Skeletal muscle satellite cell (primary cell): Measurements from ENCODE around the gene CD82.

ENCODE experiments used
- H3K27me3 ChIP-seq: 2 replicates; pipeline ENCODE4 v1.7.0; 2013; ENCODE audit warnings: low read length; ENCODE audit not compliant: control insufficient read depth, insufficient read depth
- H3K36me3 ChIP-seq: 2 replicates; pipeline ENCODE4 v1.7.0; 2013; ENCODE audit warnings: mild to moderate bottlenecking, control low read depth, low read length; ENCODE audit not compliant: insufficient read depth
- H3K4me1 ChIP-seq: 2 replicates; pipeline ENCODE4 v1.7.0; 2013; ENCODE audit warnings: low read length; ENCODE audit not compliant: control insufficient read depth, insufficient read depth
- H3K4me2 ChIP-seq: 2 replicates; pipeline ENCODE4 v1.7.0; 2013; ENCODE audit warnings: mild to moderate bottlenecking, low read length
- H3K4me3 ChIP-seq: 2 replicates; pipeline ENCODE4 v1.7.0; 2013; ENCODE audit warnings: low read length
- H3K9ac ChIP-seq: 2 replicates; pipeline ENCODE4 v1.7.0; 2013; ENCODE audit warnings: mild to moderate bottlenecking, low read depth, low read length, moderate library complexity
- H3K9me3 ChIP-seq: replicated peaks from 2 replicates; pipeline ENCODE4 v1.7.0; 2013; ENCODE audit warnings: mild to moderate bottlenecking, control low read depth, low read length

The CD82 gene

DNA sequence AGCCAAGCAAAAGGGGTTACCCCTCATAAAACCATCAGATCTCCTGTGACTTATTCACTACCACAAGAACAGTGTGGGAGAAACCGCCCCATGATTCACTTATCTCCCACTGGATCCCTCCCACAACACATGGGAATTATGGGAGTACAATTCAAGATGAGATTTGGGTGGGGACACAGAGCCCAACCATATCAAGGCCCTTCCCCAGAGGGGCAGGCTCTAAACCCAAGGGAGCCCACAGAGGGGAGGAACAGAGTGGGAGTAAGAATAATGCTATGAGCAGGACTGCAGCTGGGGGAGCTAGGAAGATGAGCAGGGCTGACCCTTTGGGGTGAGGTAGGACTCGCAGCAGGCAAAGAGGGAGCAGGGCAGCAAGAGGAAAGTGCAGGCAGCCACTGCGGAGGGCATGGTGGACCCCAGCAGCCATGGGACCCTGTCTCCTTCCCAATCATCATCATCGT, 59.3 kb downstream of the CD82 start:
- Histone ChIP-seq H3K36me3 (no peaks in the 10 kb centered on the region), H3K4me2 (no peak overlapping the region), H3K9ac (no peak overlapping the region), H3K4me3 (no peak overlapping the region), H3K4me1 (peaks cover 25% of the 10 kb centered on the region), H3K27me3 (peaks cover 24% of the 10 kb centered on the region), H3K9me3 (no peaks in the 10 kb centered on the region)

DNA sequence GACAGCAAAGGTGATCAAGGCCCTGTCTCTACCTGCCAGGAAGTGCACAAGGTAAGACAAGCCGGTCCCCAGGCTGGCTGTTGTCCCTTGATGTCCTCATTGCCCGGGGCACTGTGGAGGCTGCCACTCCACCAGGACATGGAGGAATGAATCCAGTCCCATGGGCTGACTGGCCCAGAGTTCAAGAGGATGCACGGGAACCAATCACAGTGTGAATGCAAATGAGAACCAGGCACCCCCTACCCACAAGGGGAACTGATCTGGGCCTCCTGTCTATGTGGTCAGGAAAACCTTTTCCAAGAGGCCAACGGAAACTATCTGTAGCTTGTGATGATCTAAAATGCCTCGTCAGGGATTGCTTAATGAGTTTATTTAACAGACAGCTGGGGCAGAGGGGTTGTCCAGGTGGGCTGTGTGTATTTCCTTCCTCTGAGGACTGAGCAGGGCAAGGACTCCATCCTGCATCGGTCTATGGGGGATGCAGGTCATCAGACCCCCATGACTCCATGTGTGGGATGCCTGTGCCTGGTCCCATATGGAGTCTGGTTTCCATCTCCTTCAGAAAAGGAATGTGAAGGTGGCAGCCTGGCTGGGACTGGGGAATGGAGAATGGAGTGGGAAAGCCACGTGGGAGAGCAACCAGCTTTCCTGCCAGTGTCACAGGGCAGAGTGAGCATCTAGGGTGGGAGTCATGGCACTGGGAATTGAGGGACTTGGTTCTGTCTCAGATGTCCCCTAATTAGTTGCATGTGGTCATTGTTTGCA, 60.5 kb downstream of the CD82 start:
- H3K27me3 ChIP-seq = peaks cover 25% of the 10 kb centered on the region
- H3K4me1 ChIP-seq = peaks cover 25% of the 10 kb centered on the region
- H3K4me2 ChIP-seq = no peak overlapping the region

DNA sequence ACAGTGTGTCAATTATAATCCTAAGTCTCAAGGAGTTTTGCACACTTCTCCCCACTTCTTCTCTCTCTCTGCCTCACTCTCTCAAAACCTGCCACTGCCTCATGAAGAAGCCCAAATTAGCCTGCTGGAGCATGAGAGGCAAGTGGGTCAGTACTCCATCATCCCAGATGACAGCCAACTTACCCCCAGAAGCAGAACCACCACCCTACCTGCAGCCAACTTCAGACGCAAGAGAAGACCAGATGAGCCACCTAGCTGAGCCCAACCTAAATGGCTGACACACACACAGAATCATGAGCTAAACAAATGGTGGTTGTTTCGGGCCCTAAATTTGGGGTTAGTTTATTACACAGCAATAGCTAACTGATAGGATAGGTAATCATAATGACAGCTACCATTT, 61.2 kb downstream of the CD82 start:
- H3K36me3 ChIP-seq = no peaks in the 10 kb centered on the region
- H3K27me3 ChIP-seq = peaks cover 23% of the 10 kb centered on the region
- H3K4me1 ChIP-seq = peaks cover 25% of the 10 kb centered on the region
- H3K9ac ChIP-seq = no peak overlapping the region
- no peaks in the 10 kb centered on the region for H3K9me3 ChIP-seq
- H3K4me2 ChIP-seq = no peak overlapping the region
- H3K4me3 ChIP-seq = no peak overlapping the region

More for the DNA sequence above, 60.5 kb downstream of the CD82 start:
- no peak overlapping the region for H3K9ac ChIP-seq
- H3K9me3 ChIP-seq = no peaks in the 10 kb centered on the region
- no peaks in the 10 kb centered on the region for H3K36me3 ChIP-seq
- H3K4me3 ChIP-seq = no peak overlapping the region

DNA sequence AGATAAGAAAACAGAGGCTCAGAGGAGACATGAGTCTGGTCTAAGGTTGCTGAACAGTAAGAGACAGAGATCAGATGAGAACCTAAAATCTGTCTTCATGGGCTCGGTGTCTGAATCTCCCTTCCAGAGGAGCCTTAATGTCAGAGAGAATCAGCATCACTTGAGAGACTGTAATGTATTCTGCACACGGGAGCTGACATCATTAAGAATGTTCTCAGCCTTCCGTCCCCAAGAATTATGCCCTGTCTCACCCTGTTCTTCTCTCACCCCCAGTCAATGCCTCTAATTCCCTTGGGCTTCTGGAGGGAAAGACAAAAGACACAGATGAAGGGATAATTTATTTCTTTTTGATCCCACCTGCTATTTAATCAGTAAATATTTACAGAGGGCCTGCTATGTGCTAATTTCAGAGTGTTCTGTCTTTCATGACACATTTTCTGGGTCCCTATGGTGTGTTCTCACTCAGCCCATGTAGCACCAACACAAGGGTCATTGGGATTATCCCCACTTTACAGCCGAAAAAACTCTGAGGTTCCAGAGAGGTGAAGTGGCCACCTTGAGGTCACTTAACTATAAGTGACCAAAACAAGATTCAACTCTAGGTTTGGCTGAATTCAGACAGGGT, 61.8 kb downstream of the CD82 start:
- no peaks in the 10 kb centered on the region for H3K36me3 ChIP-seq
- no peaks in the 10 kb centered on the region for H3K9me3 ChIP-seq
- H3K4me3 ChIP-seq = no peak overlapping the region
- H3K9ac ChIP-seq = no peak overlapping the region
- H3K4me1 ChIP-seq = peaks cover 25% of the 10 kb centered on the region
- peak overlapping the region; percentile 21 for H3K4me2 ChIP-seq
- peaks cover 24% of the 10 kb centered on the region for H3K27me3 ChIP-seq

DNA sequence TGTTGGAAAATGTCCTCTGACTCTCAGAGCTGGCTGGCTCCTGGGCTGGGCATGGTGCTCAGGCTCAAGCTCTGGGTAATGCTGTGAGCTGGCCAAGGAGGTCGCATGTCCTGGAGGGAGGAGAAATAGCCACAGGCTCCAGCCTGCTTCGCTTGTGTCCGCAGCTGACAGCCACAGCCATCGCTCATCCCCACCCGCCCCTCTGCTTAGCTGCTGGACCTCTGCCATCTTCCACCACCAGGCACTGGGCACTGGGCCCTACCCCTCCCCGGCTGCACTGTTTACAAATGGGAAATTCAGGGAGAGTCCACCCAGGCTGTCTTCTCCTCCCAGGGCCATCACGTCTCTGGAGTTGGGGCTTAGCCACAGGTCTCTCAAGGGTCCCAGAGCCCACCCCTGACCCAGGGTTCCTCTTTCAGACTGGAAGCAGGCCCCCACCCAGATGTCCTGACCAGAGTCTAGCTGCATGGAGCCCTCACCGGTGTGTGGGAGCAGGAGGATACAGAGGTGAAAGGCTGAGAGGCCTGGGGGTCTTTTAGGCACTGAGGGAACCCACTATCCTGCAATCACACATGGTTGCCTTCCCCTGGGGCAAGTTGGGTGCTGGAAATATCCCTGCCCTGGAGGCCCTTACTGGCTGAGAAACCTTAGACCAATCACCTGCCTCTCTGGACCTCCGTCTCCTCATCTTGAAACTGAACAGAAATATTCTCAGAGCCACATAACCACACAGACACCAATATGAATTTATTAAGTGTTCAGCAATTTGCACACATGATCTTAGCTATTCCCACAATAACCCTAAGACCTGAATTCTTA, 62.7 kb downstream of the CD82 start:
- Histone ChIP-seq H3K27me3 (peaks cover 30% of the 10 kb centered on the region), H3K4me3 (no peak overlapping the region), H3K4me1 (peaks cover 25% of the 10 kb centered on the region), H3K4me2 (peak overlapping the region; percentile 21), H3K36me3 (no peaks in the 10 kb centered on the region), H3K9ac (no peak overlapping the region), H3K9me3 (no peaks in the 10 kb centered on the region)

DNA sequence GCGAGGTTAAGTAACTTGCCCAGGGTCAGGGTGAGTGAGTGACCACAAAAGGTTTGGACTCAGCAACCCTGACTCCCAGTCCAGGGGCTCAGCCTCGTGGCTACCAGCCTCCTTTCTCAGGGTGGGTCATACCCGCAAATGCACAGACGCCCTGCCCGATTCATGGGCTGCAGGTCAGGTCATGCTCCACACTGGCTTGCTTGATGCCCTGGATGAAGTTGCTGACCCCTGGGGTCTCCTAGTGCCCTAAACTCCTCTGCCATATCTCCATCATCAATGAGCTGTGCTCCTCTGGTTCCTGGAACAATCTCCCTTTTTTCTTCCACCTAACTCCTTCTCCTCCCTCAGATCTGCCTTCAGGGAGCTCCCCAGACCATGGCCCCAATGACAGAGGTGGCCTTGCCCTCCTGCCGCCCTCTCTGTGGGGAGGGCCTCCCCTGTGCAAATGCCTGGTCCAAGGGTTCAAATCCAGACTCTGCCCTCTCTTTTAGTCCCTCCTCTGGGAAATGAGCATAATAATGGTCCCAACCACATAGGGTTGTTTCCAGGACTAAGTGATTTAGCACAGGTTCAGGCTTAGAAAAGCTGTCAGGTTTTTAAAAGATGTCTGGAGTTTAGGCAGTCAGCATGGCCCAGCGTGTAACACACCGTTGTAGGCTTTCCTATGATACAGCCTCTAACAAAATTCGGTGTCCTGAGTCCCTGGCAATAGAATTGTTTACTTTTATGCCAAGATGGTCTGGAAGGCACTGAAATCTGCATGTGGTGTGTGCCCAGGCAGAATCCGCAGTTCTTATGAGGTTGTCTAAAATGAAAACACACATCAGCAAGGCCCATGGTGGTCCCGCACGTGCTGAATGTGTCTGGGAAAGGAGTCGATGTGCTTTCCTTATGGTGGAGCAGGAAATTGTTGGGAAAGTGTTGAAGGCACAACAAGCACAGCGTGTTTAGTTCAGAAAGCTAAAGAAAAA, 63.6 kb downstream of the CD82 start:
- Histone ChIP-seq H3K9ac (no peak overlapping the region), H3K36me3 (no peaks in the 10 kb centered on the region), H3K9me3 (no peaks in the 10 kb centered on the region), H3K27me3 (peaks cover 34% of the 10 kb centered on the region), H3K4me2 (no peak overlapping the region), H3K4me3 (no peak overlapping the region), H3K4me1 (peaks cover 18% of the 10 kb centered on the region)

DNA sequence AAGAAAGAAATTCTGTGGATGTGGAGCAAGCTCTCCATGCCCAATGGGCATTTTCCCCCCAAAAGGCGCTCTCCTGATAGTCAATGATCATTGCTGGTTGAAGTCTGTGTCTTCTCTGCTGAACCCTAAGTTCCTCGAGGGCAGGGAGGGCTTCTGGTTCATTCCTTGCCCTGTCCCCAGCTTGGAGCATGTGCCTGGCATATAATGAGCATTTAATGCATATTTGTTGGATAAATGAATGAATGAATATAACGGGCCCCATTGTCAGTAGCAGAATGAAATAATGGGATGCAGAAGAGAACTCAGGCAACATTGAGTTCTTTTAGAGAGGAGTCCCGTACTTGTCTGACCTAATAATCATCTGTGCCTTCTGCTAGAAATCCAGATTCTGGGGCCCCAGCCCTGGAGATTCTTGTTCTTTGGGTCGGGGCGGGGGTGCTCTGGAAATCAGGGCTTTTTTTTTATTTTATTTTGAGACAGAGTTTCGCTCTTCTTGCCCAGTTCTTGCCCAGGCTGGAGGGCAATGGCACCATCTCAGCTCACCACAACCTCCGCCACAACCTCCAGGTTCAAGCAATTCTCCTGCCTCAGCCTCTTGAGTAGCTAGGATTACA, 64.4 kb downstream of the CD82 start:
- Histone ChIP-seq H3K9ac (no peak overlapping the region), H3K27me3 (peaks cover 36% of the 10 kb centered on the region), H3K4me3 (no peak overlapping the region), H3K4me2 (no peak overlapping the region), H3K36me3 (no peaks in the 10 kb centered on the region), H3K4me1 (peaks cover 20% of the 10 kb centered on the region), H3K9me3 (no peaks in the 10 kb centered on the region)

DNA sequence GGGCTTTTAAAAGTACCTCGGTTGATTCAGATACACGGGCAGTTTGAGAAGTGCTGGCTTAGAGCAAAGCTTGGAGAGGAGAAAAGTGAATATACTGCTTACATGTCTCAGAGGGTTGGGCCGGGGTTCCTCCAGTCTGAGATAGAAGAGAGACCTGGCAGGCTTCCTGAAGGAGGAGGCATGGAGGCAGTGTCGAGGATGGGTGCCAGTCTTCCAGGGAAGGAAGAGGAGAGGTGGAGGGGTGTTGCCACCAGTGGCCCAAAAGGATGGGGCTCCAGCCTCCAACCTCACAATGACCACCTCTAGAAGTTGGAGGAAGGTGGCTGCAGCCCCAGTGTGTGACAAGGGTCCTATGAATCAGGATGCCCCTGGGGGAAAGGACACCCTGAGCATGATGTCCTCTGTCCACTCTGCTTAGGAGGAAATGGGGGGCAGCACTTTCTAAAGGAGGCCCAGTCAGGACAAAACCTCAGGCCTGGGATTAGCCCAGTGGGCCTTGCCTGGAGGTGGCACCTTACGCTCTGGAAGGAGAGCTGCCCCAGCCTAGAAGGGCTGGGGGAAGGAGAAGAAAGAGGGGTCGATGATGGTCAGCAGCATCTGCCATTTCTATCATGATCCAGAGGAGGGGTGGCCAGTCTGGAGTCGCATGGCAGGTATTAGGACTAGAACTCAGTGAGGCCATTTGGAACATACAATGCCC, 65.2 kb downstream of the CD82 start:
- Histone ChIP-seq H3K4me3 (no peak overlapping the region), H3K4me2 (no peak overlapping the region), H3K27me3 (peaks cover 44% of the 10 kb centered on the region), H3K4me1 (peaks cover 23% of the 10 kb centered on the region), H3K9ac (no peak overlapping the region), H3K9me3 (no peaks in the 10 kb centered on the region), H3K36me3 (no peaks in the 10 kb centered on the region)

DNA sequence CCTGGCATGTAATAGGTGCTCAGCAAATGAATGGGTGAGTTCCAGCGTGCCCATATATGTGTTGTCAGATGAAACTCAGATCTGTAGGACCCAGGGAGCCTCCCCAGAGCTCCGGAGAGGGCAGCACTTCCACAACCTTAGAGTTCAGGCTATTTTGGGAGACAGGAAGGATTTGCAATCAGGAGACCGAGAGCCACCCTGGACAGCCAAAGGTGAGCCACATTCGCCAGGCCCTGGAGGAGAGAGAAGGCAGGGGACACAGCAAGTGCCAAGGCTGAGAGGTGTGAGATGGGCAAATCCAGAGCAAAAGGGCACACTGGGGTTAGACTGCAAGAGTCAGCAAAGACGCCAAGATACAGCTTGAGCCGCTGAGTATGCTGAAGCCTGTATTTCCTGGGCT, 66.4 kb downstream of the CD82 start:
- no peaks in the 10 kb centered on the region for H3K36me3 ChIP-seq
- no peak overlapping the region for H3K9ac ChIP-seq
- H3K4me1 ChIP-seq = peaks cover 23% of the 10 kb centered on the region
- H3K9me3 ChIP-seq = no peaks in the 10 kb centered on the region
- no peak overlapping the region for H3K4me2 ChIP-seq
- H3K4me3 ChIP-seq = no peak overlapping the region
- peaks cover 51% of the 10 kb centered on the region for H3K27me3 ChIP-seq

DNA sequence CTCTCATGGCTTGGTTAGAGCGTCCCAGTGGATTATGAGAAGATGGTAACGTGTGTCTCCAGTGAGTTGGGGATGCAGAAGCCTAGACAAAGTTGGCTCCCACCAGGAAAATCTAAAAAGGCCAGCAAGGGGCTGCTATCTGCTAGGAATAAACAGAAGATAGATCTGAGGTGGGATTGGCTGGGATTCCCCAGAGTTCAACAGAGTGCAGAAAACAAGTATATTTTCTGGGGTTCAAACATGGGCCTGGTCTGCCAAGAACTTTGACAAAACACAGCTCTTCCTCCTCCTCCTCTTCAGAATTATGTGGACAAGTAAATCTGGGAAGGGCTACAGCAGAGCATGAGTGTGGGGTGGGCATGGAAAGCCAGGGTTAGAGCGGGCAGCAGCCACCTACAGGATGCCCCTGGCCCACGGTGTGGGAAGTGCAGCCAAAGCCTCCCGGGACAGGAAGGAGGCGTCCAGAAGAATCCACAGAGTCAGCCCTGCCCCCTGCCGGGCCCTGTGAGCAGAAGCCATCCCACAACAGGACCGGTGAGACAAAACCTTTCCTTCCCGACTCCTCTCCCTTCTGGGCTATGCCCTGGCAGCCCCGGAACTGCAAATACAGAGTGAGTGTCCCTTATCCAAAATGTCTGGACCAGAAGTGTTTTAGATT, 67.1 kb downstream of the CD82 start:
- Histone ChIP-seq H3K9me3 (no peaks in the 10 kb centered on the region), H3K4me1 (peaks cover 20% of the 10 kb centered on the region), H3K4me2 (no peak overlapping the region), H3K27me3 (peaks cover 55% of the 10 kb centered on the region), H3K36me3 (no peaks in the 10 kb centered on the region), H3K4me3 (no peak overlapping the region), H3K9ac (no peak overlapping the region)
